HG02852 (cell line): Measurements from ENCODE around the gene OPA1.

ENCODE experiments used
- ATAC-seq: cut with Tn5 transposase; IDR thresholded peaks from one replicate; pipeline ENCODE4 v1.9.1; 2021; ENCODE audit warnings: mild to moderate bottlenecking, moderate library complexity; ENCODE audit not compliant: unreplicated experiment

Gene OPA1

DNA sequence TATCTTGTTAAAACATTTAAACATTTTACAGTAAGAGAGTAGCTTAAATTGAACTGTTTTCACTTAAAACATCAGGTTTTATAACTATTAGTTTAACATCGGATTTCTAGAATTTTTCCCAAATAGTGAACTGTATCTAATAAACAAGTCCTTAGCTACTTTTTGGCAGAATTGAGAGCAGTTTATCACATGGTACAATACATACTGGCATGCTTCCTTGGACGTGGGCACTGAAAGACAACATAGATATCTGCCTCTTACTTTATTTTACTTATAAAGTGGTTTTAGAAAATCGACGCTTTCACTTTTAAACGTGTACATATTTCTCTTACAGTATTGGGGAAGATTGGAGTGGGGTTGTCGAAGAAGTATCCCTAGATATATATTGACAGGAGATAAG lies 52.8 kb downstream of the OPA1 start:
- ATAC-seq: no peak

DNA sequence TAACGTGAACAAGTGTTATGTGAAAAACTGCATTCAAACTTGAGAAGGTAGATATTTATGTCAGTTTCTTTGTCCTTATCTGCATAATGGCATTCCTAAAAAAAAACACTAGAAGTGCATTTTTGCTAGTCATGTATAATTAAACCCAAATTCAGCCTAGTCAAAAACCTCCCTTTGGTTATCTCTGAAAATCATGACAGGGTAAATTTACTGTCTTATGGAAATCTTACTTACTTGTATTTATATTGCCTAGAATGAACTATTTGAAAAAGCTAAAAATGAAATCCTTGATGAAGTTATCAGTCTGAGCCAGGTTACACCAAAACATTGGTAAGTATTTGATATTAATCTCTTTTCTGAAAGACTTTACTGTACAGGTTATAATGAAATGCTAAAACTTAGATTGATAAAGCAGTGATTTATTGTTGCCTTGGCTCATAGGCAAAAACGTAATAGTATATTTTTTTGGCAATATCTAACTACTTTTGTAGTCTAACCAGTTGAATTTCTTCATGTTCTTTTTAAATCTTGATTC lies 55.6 kb downstream of the OPA1 start:
- no peak for ATAC-seq

DNA sequence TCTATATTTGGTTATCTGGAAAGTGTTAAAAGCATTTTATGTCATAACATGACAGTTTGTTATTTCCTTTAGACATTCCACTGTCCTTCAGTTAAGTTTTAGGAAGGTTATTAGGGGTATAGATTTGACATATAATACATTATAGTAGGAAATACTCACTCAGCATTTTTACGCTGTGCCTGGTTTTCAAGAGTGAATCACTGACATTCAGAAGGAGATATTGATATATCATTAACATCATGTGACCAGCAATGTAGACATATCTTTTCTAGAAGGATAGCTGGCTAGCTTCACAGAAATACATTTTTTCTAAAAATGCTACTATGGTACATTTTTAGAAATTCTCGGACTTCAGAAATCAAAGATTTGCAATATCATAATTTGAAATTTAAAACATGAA lies 57.6 kb downstream of the OPA1 start:
- ATAC-seq: no peak

DNA sequence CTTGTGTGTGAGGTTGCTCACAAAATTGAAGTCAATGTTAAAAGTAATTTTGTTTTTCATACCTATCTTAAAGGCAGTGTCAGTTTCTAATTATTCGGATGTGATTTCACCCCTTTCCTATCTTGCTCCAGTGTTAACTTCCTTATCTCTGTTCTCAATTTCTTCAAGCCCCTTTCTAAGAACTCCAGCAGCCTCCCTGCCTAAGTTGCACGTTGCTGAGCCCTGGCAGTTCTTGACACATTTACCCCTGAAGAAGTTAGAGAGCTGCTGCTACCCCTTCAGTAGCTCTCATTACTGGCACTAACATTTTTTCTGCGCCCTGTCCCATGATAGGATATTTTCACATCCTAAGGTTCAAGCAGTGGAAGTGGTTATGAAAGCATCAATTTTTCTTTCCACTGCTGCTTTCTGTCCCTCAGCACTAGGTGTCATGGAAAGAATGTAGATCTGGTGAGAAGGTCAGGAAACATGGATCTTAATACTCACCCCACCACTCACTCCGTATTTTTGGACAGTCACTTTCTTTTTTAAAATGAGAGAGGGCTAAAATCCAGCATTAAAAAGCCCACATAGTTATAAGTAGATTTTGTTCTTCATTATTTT lies 62.9 kb downstream of the OPA1 start:
- ATAC-seq: no peak

DNA sequence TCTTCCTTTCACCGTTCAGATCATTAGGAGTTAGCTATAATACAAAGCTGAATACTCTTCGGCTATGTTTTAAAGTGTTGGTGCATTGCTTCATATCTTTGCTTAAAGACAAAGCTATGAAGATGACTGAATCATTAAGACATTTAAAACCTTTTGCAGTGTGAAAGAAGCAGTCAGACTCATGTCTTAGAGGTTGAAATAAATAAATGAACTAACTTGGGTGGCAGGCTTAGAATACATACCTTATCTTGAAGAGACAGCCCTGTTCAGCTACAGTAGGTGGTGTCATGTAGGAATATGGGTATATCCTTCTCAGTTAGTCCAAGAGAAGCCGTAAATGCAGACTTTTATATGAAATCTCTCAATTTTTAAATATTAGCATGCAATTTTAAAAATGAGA lies 63.4 kb downstream of the OPA1 start:
- ATAC-seq: no peak

DNA sequence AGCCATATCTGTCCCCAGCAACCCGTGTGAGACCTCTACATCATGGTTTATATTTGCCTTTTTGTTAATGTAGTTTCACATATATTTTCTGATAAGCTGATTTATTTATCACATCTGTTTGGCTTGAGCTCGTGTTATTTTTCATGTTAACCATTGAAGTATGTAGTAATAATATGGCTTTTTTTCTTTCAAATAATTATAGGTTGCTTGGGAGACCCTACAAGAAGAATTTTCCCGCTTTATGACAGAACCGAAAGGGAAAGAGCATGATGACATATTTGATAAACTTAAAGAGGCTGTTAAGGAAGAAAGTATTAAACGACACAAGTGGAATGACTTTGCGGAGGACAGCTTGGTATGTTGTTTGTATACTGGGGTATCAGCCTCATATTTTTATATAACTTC lies 63.9 kb downstream of the OPA1 start:
- no peak for ATAC-seq

DNA sequence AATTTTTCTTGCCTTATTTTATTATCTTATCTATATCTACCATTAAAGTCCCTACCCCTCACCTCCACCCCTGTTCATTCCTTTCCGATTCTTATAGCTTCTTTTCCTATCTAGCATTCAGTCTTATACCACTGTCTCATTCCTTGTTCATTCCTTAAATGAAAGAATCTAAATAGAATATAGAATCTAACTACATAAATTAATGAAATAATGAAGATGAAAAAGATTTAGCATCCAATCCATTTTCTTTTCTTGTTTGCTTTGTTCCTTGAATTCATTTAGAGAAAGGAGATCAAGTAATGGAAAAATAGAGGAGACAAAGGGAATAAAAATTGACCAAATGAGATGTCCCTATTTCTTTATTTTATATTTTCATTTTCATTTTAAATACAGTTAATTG lies 67.2 kb downstream of the OPA1 start:
- no peak for ATAC-seq

DNA sequence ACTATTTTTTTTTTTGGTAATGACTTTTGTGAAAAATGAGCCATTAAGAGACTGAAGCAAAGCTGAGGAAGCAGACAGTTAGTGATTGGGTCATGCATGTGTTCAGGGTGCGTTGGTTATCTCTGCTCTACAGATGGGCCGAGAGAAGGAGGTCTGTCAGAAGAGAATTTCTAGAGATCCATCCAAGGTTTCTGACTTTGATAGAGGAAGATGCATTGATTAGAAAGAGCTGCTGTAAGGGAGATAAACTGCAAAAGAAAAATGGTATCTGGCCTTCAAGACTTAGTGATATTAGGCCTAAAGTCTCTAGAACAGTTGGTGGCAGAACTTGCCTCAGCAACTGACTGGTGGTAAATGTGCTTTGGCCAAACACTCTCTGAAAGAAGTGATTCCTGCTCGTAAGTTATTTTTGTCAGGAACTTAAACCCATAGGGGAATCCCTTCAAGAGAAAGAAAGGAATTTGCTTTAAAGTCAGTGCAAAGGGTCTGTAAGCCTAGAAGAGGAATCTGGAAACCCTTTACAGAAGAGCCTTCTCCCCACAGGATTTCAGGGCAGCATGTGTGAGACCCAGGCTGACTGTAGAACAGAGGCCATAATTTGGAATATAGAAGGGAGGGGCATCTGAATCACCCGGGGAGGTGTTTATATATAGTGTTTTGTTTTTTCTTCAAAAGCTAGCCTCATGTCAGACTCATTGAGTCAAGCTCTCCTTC lies 67.8 kb downstream of the OPA1 start:
- ATAC-seq: no peak

DNA sequence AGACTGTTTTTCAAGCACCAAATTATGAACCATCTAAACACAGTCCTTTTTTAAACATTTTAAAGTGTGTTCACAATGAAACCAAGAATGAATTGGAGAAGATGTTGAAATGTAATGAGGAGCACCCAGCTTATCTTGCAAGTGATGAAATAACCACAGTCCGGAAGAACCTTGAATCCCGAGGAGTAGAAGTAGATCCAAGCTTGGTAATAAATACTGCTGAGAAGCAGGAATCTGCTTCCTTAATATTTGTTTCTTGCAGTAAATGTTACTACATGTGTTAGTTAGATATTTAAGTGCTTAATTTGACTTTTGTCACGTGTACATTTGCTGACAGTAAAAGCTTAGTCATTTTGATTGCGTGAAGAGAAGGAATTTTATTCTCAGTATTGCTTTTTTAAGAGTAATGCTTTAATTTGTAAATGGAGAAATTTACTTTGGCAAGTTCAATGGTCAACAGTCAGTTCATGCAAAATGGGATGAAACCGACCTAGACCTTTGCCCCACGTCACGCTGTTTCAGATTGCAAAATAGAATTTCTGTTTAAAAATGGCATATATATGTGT lies 69.8 kb downstream of the OPA1 start:
- no peak for ATAC-seq

DNA sequence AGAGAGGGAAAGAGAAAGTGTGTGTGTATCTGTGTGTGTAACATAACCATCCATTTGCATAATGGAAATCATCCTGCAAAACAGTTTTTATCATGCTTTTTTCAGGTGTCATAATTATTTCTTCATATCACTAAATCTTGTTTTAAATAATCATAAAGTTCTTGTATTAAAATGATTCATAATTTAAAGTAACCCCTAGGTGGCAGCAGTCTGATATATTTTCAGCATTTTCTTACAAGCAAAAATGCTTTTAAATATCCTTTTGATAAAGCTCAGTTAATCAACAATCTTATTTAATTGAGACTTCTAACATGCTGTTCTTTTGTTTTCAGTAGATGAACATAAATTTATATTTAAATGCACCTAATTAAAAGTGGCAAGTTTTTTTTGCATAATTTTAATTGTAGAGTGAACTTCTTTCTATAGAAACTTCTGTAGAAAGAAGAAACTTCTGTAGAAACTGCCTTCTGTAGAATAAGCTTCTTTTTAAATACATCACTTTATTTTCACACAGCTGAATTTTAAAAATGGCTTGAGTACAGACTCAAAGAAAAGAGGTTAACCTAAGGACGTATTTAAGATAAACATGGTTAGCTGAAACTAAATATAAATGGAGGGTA lies 72.5 kb downstream of the OPA1 start:
- no peak for ATAC-seq

DNA sequence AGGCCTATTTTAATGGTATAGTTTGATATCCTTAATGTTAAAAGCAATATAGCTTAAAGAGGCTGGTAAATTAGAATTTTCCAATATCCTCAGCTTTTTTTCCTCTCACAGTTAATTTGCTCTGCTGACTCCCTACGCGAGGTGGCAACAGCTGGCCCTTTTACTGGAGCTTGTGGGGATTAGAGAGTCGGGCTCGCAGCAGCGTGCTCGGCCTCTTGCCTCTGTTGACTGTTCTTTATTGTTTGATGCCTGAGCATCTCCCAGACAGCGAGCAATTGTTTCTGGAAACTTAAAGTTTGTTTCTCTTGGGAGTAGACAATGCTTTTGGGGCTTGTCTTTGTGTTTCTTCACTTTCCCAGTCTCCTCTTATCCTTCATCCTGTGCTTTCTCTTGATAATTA lies 80.8 kb downstream of the OPA1 start:
- no peak for ATAC-seq

DNA sequence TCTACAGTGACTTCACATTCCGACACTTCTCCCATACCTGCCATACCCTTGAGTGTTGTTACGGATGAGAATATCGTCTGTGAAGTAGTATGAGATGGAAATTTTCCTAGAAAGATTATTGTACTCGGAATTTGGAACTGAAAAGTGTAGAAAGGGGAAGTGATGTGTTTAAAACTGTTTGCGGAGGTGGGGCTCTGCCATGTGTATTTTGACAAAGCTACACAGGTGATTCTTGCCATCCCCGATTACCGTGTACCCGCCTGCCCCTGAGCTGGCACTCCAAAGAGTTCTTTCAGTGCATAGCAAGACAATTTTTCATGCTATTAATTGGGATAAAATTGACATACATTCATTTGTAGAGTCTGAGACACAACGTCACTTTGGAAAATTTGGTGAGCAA lies 81.7 kb downstream of the OPA1 start:
- ATAC-seq: no peak

DNA sequence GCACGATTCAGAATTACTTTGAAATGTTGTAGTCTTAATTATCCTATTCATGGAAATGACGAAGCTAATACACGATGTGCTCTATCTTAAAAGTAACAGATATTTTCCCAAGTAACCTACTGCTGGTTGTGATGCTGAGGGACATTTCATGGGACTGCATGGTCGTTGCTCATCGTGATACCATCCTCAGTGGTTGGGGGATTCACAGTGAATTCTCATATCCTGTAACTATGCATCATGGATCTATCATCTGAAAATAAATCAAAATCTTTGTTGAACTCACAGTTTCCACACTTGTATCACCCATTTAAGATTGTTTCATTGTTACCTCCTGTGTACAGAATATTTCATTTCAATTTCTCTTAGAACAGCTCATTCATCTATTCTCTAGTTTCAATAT lies 84.7 kb downstream of the OPA1 start:
- ATAC-seq: no peak

DNA sequence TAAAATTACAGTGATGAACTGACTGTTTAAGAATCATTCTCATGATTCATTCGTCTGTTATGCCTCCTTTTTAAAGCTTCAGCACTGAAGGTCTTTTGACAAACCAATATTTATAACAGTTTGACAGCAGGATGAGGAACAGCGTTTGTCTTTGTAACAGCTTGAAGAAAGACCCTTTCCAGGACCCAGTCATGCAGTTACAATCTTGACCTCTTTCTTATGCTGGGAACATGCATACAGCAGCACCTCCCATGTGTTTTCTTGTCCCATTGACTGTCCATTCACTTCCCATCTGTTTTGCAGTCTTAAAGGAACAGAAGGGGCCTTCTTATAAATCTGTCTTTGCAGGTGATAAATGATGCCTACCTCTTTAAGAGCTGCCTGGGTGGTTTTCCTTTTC lies 87.2 kb downstream of the OPA1 start:
- no peak for ATAC-seq

DNA sequence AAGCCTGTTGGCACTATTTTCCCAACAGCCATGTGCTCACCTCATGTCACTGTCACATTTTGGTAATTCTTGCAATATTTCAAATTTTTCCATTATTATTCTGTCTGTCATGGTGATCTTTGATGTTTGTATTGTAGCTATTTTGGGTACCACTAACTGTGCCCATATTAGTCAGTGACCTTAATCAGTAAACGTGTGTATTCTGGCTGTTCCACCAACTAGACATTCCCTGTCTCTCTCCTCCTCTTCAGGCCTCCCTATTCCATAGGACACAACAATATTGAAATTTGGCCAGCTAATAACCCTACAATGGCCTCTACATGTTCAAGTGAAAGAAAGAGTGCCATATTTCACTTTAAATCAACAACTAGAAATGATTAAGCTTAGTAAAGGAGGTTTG lies 88.6 kb downstream of the OPA1 start:
- ATAC-seq: no peak

DNA sequence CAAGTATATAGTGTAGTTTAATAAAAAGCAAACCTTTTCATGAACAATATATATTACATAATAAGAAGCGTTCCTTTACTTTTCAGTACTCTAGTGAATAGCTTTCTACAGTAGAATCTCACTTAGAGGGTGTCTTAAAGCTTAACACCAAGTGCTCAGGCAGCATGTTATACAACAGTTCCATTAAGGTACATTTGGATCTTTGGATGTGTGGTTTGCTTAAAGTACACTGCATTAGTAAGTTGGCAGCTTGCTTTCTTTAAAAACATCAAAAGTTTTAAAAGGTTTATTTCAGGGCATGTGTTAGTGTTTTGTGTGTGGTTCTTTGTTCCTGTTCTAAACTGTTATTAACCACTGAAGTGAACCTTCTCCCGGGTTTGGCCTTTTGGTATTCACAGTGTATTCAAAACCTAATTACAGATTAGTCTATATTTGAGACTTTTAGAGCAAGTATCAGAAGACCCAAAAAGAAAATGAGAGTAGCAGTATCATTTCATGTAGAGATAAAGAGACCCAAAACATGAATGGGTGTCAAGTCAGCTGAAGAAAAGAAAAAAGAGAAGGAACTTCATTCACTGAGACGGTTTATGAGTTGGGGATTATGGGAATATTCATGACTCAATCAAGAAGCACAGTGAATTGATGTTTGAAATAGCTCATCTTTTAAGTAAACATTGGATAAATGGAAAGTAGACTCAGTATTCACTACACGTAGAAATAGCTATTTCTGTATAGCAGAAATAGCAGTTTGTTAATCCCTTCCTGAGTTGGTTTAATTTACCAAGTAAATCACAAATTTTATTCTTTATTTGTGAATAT lies 93.9 kb downstream of the OPA1 start:
- peak; percentile 47 for ATAC-seq

DNA sequence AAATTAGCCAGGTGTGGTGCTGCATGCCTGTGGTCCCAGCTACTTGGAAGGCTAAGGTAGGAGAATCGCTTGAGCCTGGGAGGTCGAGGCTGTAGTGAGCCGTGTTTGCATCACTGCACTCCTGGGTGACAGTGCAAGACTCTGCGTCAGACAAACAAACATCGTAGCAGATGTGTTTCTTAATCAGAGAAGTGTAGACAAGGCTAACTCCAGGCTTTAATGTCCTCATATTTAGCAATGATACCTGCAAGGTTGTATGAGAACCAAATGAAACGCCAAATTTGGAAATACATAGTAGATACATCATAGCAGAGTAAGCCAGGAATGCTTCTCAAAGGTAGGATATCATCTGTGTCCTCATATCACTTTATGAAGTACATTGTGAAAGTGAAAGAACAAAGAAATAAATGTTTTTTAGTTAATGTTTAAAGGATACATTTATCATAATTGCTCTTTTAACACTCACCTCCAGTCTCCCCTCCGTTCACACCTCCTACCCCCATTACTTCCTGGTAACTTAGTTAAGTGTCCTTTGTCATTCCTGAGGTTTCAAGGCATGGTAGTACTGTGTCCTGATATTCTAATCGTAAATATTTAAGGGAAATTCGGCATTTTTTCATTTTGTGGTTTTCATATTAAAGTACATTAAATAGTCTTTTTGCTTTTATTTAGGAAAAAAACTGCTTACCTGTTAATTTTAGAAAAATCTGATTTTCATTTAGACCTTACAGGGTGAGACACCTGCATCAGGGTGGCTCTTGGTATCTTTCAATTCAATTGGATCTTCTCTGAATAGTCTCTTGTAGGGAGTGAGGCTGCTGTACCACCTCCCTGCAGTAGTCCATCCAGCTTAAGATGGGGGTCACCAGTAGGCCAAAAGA lies 96.1 kb downstream of the OPA1 start:
- ATAC-seq: no peak

DNA sequence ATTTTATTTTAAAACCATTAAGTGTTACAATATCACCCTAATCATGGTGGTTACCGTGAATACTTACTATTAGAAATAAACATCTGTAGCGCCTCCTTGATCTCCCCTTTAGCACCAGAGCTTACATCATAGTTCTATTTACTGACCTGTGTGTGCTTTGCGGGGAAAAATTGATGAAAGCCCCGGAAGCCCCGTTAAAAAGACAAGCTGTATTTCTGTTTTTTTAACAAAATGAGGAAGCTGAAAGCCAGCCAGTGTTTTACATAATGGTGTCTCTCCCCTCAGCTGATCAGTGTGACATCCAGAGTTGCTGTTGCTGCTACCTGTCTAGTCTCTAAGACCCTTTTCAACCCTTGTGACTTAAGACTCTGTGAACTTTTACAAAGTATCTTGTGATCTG lies 100.8 kb downstream of the OPA1 start:
- ATAC-seq: no peak

DNA sequence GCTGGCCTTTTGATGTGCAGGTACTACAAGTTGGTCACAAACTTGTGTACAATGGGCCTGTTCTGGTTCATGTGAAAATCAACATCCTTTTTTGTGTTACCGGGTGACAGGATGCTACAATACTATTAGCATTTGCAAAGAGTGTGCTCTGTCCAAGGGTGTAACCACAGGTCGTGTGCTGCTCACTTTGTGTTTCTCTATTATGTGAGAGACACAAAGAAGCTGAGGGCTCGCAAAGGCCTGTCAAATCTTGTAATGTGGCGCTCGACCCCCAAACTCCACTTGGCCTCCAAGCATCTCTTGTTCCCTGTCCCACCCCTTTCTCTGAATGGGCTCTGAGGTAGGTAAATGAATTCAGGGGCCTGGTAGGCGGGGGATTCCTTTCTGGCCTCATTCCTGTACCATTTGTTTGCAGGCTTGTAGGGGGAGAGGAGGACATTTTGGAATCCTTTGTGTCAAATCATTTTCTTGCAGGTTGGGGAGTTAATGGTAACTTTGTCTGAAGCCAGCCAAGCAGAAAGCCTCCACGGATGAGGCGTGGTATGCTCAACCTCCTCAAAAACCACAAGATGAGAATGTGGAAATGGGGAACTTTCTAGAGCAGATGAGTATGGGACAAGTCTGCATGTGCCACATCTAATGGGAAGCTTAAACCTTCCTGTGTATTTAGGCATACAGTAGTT lies 109.1 kb downstream of the OPA1 start:
- ATAC-seq: peak; percentile 69

DNA sequence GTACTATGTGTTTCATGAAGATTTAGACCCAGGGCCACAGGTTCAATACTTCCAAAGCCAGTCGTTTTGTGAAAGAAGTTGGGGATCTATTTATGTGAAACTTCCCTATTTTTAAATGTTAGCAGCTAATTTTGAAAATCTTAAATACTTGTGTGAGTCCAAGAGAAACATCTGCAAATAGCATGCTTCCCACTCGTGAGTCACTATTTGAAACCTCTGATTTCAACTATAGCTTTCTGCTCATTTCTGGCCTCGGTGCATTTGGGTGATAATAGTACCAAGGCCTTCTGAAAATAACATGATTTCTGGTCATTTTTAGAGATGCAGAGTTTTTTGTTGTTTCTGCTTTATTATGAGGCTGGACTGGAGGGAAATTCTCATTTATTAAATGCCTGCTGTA lies 110.0 kb downstream of the OPA1 start:
- ATAC-seq: no peak
